Measurements from ENCODE around the gene GRB7. TPM values are rescaled to one million over a fixed set of nuclear protein-coding genes. Genes with fewer than 3 reads are reported as not detected.
"Not testable (repeated sequence)": the region's sequence is repeated elsewhere in the genome, so short reads cannot be mapped to it uniquely, and the experiment has no call there.

Gene GRB7
- total and polyA plus RNA-seq, 9 of the 15 experiments (the other 6 are each of a cell fraction or from before 2014, with no cell fraction given): 0.04 to 6.2 (median 2.2) TPM

DNA sequence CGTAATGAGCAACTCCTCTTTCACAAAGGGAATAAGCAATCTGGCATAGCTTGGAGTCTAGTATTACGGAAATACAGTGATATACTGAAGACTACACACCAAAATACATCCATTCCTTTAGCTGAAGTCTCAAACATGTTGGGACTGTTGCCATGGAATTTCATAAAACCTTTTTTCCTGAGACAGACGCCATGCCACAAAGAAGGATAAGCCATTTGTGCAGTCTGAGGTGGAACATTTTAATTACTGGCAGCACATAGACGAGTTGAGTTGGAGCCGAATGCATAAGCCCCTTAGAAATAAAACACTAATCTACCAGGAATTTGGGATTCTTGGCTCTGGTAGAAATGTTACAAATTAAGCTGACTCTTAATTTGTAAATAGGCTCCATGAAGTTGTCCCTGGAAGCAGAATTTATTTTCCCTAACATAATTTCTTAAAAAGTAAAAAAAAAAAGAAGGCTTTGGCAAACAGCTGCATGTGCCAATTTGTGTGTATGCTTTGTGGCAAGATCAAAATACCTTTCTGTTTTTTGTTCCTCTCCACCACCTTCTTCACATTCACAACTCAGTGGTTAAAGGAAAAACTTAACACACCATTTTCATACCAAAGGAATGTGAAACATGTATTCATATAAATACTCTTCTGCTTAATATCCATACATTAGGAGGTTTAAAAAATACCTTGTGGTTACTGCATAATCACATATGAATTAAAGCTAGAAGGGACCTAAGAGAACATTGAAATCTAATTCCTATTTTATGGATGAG is 25.5 kb downstream of the GRB7 start:
- intact Hi-C loops (cut with micrococcal nuclease) (no loop called here), in situ Hi-C loops (cut with MboI) (no loop called here)
- POLR2A ChIA-PET: interaction anchor here (1.1 to 1.2 kb wide), 2 partner anchors 10 to 113 kb away, joined by 3 to 6 read pairs; no protein-coding TSS in a partner anchor
- H3K9me1 ChIP-seq (ENCODE audit: control insufficient read depth, insufficient read depth, low read length): no peaks in the 10 kb centered on the region
- TF ChIP-seq CBX8 (IDR thresholded peaks at IDR 0.05; ENCODE audit: borderline replicate concordance, extremely low read depth, low read depth, low read length, poor library complexity, severe bottlenecking) (peak; percentile 38), CHD1 (IDR thresholded peaks at IDR 0.05; ENCODE audit: low read length) (no peak), SPI1 (IDR thresholded peaks at IDR 0.05; ENCODE audit: borderline replicate concordance, low read depth, low read length) (no peak)
- no peak for ATAC-seq
- H2AFZ ChIP-seq (ENCODE audit: low read depth, low read length): no peak overlapping the region
- H3K4me3 ChIP-seq: no peak overlapping the region
- 11% methylated on average over 5 of the region's 5 CpGs for WGBS (ENCODE audit: insufficient coverage, low coverage, missing lambda C conversion rate)
- no TSS peak for BruUV-seq (replicated peaks)
- CTCF ChIA-PET (ENCODE audit: low intra/inter-chr PET ratio): no interaction called here
- DNase-seq (ENCODE audit: extremely low read depth in 1 of 4, low spot score in 3 of 4): no peak
- no peak overlapping the region for H3K27ac ChIP-seq (ENCODE audit: extremely low read depth, low read depth, low read length)
- no peaks in the 10 kb centered on the region for H3K4me1 ChIP-seq (replicated peaks in 1 of 2; ENCODE audit: control insufficient read depth in 2 of 2, insufficient read depth in 2 of 2, low read length in 2 of 2)
- no peaks in the 10 kb centered on the region for H3K79me2 ChIP-seq (ENCODE audit: control insufficient read depth, insufficient read depth, low read length)
- H3K9me3 ChIP-seq (replicated peaks; ENCODE audit: control insufficient read depth, insufficient read depth, low read depth, low read length): no peaks in the 10 kb centered on the region
- H3K4me2 ChIP-seq (ENCODE audit: insufficient read depth, low read length): no peak overlapping the region
- H3K36me3 ChIP-seq (ENCODE audit: control insufficient read depth, insufficient read depth, low read length): no peaks in the 10 kb centered on the region
- FAIRE-seq: no peak
- H3K27me3 ChIP-seq (ENCODE audit: control insufficient read depth in 2 of 2, insufficient read depth in 2 of 2, low read length in 2 of 2): peaks cover 40 to 54% of the 10 kb centered on the region in 2 experiments
- no peak overlapping the region for H3K9ac ChIP-seq (ENCODE audit: insufficient read depth in 1 of 2, low read depth in 2 of 2, low read length in 2 of 2)
- H4K20me1 ChIP-seq (replicated peaks; ENCODE audit: control insufficient read depth, insufficient read depth, low read length): no peaks in the 10 kb centered on the region

GRCh38 chr17:39764171-39764570 is 26.4 kb downstream of the GRB7 start:
- peaks cover 41 to 54% of the 10 kb centered on the region in 2 experiments for H3K27me3 ChIP-seq (ENCODE audit: control insufficient read depth in 2 of 2, insufficient read depth in 2 of 2, low read length in 2 of 2)

More at GRCh38 chr17:39764171-39764570, 26.4 kb downstream of the GRB7 start:
- H3K9me1 ChIP-seq (ENCODE audit: control insufficient read depth, insufficient read depth, low read length); H2AFZ ChIP-seq (ENCODE audit: low read depth, low read length); H3K79me2 ChIP-seq (ENCODE audit: control insufficient read depth, insufficient read depth, low read length); H4K20me1 ChIP-seq (replicated peaks; ENCODE audit: control insufficient read depth, insufficient read depth, low read length); FAIRE-seq; H3K9ac ChIP-seq (ENCODE audit: insufficient read depth in 1 of 2, low read depth in 2 of 2, low read length in 2 of 2); H3K4me2 ChIP-seq (ENCODE audit: insufficient read depth, low read length); CTCF ChIA-PET (ENCODE audit: low intra/inter-chr PET ratio); DNase-seq (ENCODE audit: extremely low read depth in 1 of 4, low spot score in 3 of 4); H3K27ac ChIP-seq (ENCODE audit: extremely low read depth, low read depth, low read length); H3K9me3 ChIP-seq (replicated peaks; ENCODE audit: control insufficient read depth, insufficient read depth, low read depth, low read length); in situ Hi-C loops (cut with MboI); intact Hi-C loops (cut with micrococcal nuclease); H3K4me1 ChIP-seq (replicated peaks in 1 of 2; ENCODE audit: control insufficient read depth in 2 of 2, insufficient read depth in 2 of 2, low read length in 2 of 2); BruUV-seq (replicated peaks); ATAC-seq; H3K36me3 ChIP-seq (ENCODE audit: control insufficient read depth, insufficient read depth, low read length); H3K4me3 ChIP-seq: not testable (repeated sequence)
- 10% methylated on average over 3 of the region's 3 CpGs for whole genome bisulfite sequencing (ENCODE audit: insufficient coverage, low coverage, missing lambda C conversion rate)
- peak; percentile 78 for TF ChIP-seq ZNF121 (CRISPR knock-in tag; conservative IDR thresholded peaks at IDR 0.05)
- POLR2A ChIA-PET: interaction anchor here (0.6 kb wide), 1 partner anchor 195 kb away, joined by 4 read pairs; no protein-coding TSS in a partner anchor

Measured in K562 (cell line).